GM18508 (cell line): ENCODE results near the gene SHE.

ENCODE experiments used
- ATAC-seq: cut with Tn5 transposase; IDR thresholded peaks from one replicate; pipeline ENCODE4 v1.9.1; 2021; ENCODE audit warnings: moderate number of reproducible peaks; ENCODE audit not compliant: insufficient read depth, unreplicated experiment

Gene SHE

GRCh38 chr1:154453574-154454352, 48.4 kb downstream of the SHE start:
- no peak for ATAC-seq

GRCh38 chr1:154453161-154453560, 49.1 kb downstream of the SHE start:
- no peak for ATAC-seq

DNA sequence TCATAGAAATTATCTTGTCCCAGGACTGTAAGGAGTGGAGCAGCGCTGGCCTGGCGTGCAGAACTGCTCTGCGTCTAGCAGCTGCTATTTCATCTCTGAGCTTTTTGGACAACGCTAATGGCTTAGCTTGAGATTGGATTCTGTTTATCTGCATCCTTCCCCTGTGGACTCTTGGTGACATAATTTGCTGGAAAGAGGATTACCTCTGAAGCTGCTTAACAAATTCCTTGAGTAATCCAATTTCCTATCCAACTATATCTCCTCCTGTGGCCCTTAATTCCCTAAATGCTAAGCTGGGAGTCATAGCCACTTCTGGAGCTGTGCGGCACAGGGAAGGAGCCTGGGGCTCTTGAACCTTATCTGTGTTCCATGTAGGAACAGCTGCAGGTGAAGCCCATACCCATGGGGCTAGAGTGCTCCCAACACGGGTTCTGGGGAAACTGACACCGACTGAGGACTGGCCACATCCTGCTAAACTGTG, 53.8 kb downstream of the SHE start:
- no peak for ATAC-seq

- no peak for ATAC-seq
Measured at GRCh38 chr1:154446789-154447188, 55.4 kb downstream of the SHE start.

DNA sequence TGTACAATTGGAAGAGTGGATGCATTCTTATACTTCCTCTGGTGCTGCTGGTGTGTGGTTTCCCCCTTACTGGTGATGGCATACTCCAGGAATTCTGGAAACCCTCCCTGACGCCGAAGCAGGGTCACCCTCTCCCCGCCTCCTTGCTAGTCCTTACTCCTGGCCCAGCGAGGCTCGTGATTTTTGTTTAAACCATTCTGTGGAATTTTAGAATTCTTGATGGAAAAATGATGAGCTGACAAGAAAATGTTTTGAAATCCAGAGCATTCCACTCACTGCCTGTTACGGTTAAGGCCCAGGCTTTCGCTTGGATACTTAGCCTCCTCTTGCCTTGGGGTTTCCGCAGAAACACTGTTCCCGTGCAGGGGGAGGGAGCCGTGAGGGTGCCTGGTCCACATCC, 55.9 kb downstream of the SHE start:
- no peak for ATAC-seq

DNA sequence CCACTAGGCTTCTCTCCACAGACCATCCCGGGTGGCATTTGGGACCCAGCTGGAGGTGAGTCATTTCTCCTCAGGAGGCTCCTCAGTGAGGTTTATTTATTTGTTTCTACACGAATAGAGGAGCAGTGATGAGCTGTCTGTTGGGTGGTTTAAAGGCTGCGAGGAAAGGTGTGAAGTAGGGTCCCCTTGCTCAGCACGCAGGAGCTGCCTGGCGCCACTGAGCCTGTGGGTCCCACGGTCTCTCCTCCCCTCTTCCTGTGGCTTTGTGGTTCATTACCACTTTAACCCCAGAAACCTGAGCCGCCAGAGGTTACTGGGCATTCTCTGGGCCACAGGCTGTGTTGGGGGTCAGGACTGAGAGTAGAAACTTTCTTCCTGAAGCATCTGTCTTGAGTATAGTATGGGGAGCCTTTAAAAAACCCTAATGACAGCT, 57.2 kb downstream of the SHE start:
- no peak for ATAC-seq

- no peak for ATAC-seq
Measured at GRCh38 chr1:154443274-154444013, 58.8 kb downstream of the SHE start.

DNA sequence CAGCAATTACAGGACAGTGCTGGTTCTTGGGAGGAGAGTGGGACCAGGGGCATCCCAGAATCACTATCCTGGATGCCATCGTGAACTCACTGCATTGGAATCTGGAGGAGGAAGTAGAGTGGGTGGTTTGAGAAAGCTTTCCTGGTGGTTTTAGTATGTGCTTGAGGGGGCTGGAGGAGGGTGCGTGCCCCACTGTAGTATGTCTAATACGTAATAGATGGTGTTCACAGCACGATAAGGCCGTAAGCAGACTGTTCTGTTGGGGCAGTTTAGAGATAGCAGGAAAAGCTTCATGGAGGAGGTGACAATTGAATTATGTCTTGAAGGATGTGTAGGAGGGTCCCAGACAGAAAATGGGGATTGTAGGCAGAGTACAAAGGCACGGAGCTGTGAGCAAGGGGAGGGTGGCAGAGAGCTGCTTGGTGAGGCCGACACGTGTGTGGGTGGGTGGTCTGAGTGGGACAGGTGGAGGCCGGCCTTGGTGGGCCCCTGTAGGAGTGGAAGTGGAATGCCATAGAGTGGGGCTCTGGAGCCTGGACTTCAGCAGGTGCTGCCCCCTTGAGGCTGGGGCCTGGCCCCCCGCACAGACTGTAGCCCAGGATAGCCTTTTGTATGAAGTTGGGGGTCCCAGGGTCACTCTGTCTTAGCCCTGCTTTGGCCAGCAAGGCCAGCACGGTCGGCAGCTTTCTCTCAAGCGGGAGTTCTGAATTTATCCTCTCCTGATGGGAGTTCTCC, 60.0 kb downstream of the SHE start:
- ATAC-seq = no peak

GRCh38 chr1:154441241-154441888, 60.8 kb downstream of the SHE start:
- no peak for ATAC-seq

DNA sequence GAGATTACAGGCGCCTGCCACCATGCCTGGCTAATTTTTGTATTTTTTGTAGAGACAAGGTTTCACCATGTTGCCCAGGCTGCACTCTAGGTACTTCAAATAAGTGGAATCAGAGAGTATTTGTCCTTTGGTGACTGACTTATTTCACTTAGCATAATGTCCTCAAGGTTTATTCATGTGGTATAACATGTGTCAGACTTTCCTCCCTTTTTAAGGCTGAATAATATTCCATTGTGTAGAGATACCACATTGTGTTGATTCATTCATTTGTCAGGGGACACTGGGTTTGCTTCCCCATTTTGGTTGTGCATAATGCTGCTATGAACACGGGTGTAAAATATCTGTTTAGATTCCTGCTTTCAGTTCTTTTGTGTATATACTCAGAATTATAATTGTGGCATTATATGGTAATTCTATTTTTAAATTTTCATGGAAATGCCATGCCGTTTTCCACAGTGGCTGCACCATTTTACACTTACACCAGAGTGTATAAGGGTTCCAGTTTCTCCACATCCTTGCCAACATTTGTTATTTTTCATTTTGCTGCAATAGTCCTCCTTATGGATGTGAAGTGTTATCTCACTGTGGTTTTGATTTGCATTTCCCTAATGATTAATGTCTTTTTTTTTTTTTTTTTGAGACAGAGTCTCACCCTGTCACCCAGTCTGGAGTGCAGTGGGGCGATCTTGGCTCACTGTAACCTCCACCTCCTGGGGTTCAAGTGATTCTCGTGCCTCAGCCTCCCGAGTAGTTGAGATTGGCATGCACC, 62.0 kb downstream of the SHE start:
- ATAC-seq = no peak

DNA sequence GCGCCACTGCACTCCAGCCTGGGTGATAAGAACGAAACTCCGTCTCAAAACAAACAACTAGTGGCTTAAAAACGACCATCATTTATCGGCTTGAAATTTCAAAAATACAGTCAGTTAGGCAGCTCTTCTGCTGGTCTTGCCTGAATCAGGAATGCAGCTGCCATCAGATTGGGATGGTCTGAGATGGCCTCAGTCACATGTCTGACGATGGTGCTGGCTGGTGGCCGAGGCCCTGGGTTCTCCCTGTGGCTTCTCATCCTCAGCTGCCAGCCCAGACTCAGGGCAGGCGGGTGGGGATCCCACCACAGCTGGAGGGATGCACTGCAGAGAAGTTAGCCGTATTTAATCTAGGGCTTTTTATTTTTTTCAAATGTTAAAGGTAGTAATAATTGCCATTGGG, 65.8 kb downstream of the SHE start:
- ATAC-seq = no peak

DNA sequence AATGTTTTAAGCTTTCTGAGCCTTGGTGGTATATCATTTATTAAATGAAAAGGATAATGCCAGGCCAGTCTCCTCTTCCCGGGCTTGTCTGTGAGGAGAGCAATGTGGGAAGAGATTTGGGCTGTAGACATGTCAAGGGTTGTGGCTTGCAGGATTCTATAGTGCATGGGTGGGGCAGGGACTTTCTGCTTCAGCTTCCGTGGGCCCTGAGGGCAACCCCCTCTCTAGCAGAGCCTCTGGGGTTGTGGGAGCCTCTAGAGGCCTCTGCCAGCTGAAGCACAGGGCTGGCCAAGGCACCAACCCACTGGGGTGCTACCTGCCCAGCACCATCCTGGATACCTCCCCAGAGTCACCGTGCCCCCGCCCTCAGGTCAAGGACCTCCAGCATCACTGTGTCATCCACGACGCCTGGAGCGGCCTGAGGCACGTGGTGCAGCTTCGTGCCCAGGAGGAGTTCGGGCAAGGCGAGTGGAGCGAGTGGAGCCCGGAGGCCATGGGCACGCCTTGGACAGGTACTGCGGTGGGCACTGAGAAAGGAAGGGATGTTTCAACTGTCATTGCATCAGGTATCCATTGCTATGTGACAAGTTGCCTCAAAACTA, 66.5 kb downstream of the SHE start:
- ATAC-seq = no peak

- no peak for ATAC-seq
Measured at GRCh38 chr1:154434346-154435085, 67.7 kb downstream of the SHE start.

DNA sequence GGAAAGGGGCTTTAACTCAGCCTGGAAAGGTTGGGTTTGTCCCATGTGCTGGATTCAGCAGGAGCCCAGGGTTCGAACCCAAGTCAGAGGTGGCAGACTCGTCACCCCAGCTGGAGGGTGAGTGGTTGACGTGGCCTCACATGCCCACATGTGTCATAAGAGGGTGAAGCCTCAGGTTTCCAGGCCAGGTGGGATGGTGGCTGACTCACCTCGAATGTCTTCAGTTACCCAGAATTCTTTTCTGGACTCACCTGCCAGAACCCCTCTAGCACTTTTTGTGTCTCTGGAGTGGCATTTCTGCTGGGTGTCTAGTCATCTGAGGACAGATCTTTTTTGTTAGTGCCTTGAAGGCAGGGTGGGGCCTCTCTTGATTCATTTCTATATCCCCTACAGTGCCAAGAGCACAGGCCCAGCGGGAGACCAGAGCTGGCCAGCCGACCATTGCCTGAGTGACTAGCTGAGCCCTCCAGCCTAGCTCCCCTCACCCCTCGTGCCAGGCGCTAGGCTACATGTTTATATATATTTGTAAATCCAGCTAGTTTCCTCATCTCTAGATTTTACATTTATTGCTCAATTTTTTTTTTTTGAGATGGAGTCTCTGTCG, 68.9 kb downstream of the SHE start:
- no peak for ATAC-seq

DNA sequence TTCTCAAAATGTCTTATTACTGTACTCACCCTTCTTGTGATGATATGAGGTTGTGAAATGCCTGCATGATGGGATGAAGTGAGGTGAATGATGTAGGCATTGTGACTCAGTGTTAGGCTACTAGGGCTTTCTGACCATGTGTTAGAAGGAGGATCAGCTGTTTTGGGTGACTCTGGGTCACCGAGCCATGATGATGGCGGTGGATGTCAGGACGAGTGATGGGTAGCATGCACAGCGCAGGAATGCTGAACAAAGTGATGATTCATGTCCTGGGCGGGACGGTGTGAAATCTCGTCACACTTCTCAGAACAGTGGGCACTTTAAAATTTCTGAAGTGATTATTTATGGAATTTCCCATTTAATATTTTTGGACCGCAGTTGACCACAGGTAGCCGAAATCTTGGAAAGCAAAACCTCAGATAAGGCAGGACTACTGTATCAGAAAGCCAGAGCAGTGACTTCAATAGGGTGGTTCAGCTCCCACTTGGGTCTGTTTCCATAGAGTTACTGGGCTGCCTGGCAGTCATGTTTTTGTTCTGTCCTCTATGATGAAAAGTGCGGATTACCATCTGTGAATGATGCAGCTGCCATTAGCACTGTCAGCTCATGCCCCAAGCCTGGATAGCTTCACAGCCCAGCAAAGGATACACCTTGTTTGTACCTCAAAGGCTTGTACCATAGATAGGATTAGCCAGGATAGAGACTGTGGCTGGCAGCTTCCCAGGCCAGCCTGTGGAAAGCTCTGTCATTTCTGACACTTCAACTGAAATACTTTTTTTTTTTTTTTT, 70.4 kb downstream of the SHE start:
- ATAC-seq = no peak

GRCh38 chr1:154430903-154431302, 71.3 kb downstream of the SHE start:
- ATAC-seq = no peak

GRCh38 chr1:154429841-154430611, 72.2 kb downstream of the SHE start:
- ATAC-seq = no peak
